Measurements from ENCODE around the gene RNASE8. TPM values are rescaled to one million over a fixed set of nuclear protein-coding genes. Genes with fewer than 3 reads are reported as not detected.

RNASE8 gene
- total RNA-seq, 1 experiment from 2014 or later: not detected

DNA sequence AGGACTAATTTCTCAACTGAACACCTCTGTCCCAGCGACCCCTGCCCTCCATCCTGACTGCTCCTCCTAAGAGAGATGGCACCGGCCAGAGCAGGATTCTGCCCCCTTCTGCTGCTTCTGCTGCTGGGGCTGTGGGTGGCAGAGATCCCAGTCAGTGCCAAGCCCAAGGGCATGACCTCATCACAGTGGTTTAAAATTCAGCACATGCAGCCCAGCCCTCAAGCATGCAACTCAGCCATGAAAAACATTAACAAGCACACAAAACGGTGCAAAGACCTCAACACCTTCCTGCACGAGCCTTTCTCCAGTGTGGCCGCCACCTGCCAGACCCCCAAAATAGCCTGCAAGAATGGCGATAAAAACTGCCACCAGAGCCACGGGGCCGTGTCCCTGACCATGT lies 14.7 kb upstream of the RNASE8 start:
- H3K79me2 ChIP-seq (ENCODE audit: low read length): no peaks in the 10 kb centered on the region
- H3K36me3 ChIP-seq (ENCODE audit: low read depth, low read length): no peaks in the 10 kb centered on the region
- no peak for TF ChIP-seq CTCF (conservative IDR thresholded peaks at IDR 0.05; ENCODE audit: low read depth, low read length)
- TF ChIP-seq EZH2phosphoT487 (IDR thresholded peaks at IDR 0.05; ENCODE audit: borderline replicate concordance, low read length): no peak
- no peak for TF ChIP-seq EZH2 (IDR thresholded peaks at IDR 0.05; ENCODE audit: low read length, unreplicated experiment)
- no peak overlapping the region for H3K9ac ChIP-seq (ENCODE audit: low read length)
- no peaks in the 10 kb centered on the region for H4K20me1 ChIP-seq (ENCODE audit: low read length)
- no peak overlapping the region for H3K4me3 ChIP-seq (ENCODE audit: low read length)
- H3K4me2 ChIP-seq (ENCODE audit: low read length): no peak overlapping the region
- no peaks in the 10 kb centered on the region for H3F3A ChIP-seq (ENCODE audit: low read length, unreplicated experiment)
- no peaks in the 10 kb centered on the region for H3K4me1 ChIP-seq (ENCODE audit: insufficient read depth, low read length)
- H3K9me3 ChIP-seq (ENCODE audit: low read length): no peaks in the 10 kb centered on the region
- H3K27ac ChIP-seq (ENCODE audit: low read length): no peak overlapping the region
- POLR2A ChIA-PET (ENCODE audit: unreplicated experiment): no interaction called here
- no peaks in the 10 kb centered on the region for H3K9me2 ChIP-seq (replicated peaks; ENCODE audit: low read length)
- peaks cover 27% of the 10 kb centered on the region for H3K27me3 ChIP-seq (ENCODE audit: low read length)
- DNase-seq: no peak
- no TSS peak for BruUV-seq (replicated peaks)
- ATAC-seq: no peak
- H2AFZ ChIP-seq (ENCODE audit: low read length): no peak overlapping the region
- intact Hi-C loops (cut with micrococcal nuclease): loop anchor here (5.0 kb wide), 2 partner anchors 186 to 346 kb away; no protein-coding TSS in a partner anchor
- CTCF ChIA-PET: no interaction called here

- TF ChIP-seq CTCF (conservative IDR thresholded peaks at IDR 0.05; ENCODE audit: low read depth, low read length): no peak
- no peak for TF ChIP-seq EZH2 (IDR thresholded peaks at IDR 0.05; ENCODE audit: low read length, unreplicated experiment)
- no peak for TF ChIP-seq EZH2phosphoT487 (IDR thresholded peaks at IDR 0.05; ENCODE audit: borderline replicate concordance, low read length)
- Histone ChIP-seq H3K9me2 (replicated peaks; ENCODE audit: low read length) (no peaks in the 10 kb centered on the region), H3K4me2 (ENCODE audit: low read length) (no peak overlapping the region), H3K9ac (ENCODE audit: low read length) (no peak overlapping the region), H4K20me1 (ENCODE audit: low read length) (no peaks in the 10 kb centered on the region), H3K79me2 (ENCODE audit: low read length) (no peaks in the 10 kb centered on the region), H3K4me1 (ENCODE audit: insufficient read depth, low read length) (no peaks in the 10 kb centered on the region), H3K4me3 (ENCODE audit: low read length) (no peak overlapping the region), H3K36me3 (ENCODE audit: low read depth, low read length) (no peaks in the 10 kb centered on the region), H3K27me3 (ENCODE audit: low read length) (peaks cover 28% of the 10 kb centered on the region), H2AFZ (ENCODE audit: low read length) (no peak overlapping the region), H3F3A (ENCODE audit: low read length, unreplicated experiment) (no peaks in the 10 kb centered on the region), H3K27ac (ENCODE audit: low read length) (no peak overlapping the region), H3K9me3 (ENCODE audit: low read length) (no peaks in the 10 kb centered on the region)
- ChIA-PET CTCF (no interaction called here), POLR2A (ENCODE audit: unreplicated experiment) (no interaction called here)
- BruUV-seq (replicated peaks): no TSS peak
- intact Hi-C loops (cut with micrococcal nuclease): loop anchor here (5.0 kb wide), 2 partner anchors 186 to 346 kb away; no protein-coding TSS in a partner anchor
- DNase-seq: no peak
- ATAC-seq: no peak
Observed at GRCh38 chr14:21043387-21043973, 14.1 kb upstream of the RNASE8 start.

DNA sequence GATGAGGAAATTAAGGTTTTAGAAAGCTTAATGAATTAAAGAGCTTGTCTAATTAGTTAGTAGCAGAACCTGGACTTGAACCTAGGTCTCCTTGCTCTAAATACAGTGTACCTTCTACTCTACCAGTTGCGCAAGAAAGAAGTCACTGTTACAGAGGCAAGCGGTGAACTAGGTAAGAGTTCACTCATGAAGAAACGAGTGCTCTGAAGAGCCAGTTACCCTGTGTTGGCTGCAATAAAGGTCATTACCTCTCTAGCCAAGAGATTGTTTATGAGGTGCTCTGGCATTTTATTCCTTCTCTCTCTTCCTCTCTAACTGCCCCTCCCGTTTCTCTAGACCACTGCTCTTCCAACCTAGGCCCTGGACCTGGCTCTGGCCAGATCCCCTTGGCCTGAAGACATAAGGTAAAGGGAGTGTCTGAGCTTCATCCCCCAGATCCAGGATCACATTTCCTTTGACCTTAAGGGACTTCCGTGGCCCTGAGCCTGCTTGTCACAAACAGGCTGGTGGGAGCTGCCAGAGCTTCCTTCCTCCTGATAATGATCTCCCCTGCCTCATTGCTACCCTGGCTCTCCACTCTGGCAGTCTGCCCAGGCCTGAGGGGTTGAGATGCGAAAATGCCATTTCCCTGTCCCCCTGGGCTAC lies 13.5 kb upstream of the RNASE8 start:
- Histone ChIP-seq H3K4me2 (ENCODE audit: low read length) (no peak overlapping the region), H3F3A (ENCODE audit: low read length, unreplicated experiment) (no peaks in the 10 kb centered on the region), H3K4me3 (ENCODE audit: low read length) (no peak overlapping the region), H3K27ac (ENCODE audit: low read length) (no peak overlapping the region), H3K9ac (ENCODE audit: low read length) (no peak overlapping the region), H3K27me3 (ENCODE audit: low read length) (peaks cover 33% of the 10 kb centered on the region), H3K9me2 (replicated peaks; ENCODE audit: low read length) (no peaks in the 10 kb centered on the region), H4K20me1 (ENCODE audit: low read length) (no peaks in the 10 kb centered on the region), H3K4me1 (ENCODE audit: insufficient read depth, low read length) (no peaks in the 10 kb centered on the region), H3K36me3 (ENCODE audit: low read depth, low read length) (no peaks in the 10 kb centered on the region), H3K9me3 (ENCODE audit: low read length) (no peaks in the 10 kb centered on the region), H2AFZ (ENCODE audit: low read length) (no peak overlapping the region), H3K79me2 (ENCODE audit: low read length) (no peaks in the 10 kb centered on the region)
- BruUV-seq (replicated peaks): no TSS peak
- ChIA-PET POLR2A (ENCODE audit: unreplicated experiment) (no interaction called here), CTCF (no interaction called here)
- no peak for DNase-seq
- intact Hi-C loops (cut with micrococcal nuclease): loop anchor here (5.0 kb wide), 2 partner anchors 187 to 347 kb away; no protein-coding TSS in a partner anchor
- ATAC-seq: no peak
- TF ChIP-seq EZH2phosphoT487 (IDR thresholded peaks at IDR 0.05; ENCODE audit: borderline replicate concordance, low read length) (no peak), EZH2 (IDR thresholded peaks at IDR 0.05; ENCODE audit: low read length, unreplicated experiment) (no peak), CTCF (conservative IDR thresholded peaks at IDR 0.05; ENCODE audit: low read depth, low read length) (no peak)

Data from PC-3 (cell line).